Measurements from ENCODE around the gene DRC7. TPM values are rescaled to one million over a fixed set of nuclear protein-coding genes. Genes with fewer than 3 reads are reported as not detected.

The DRC7 gene
- total RNA-seq, 1 donor from 2014 or later = not detected

DNA sequence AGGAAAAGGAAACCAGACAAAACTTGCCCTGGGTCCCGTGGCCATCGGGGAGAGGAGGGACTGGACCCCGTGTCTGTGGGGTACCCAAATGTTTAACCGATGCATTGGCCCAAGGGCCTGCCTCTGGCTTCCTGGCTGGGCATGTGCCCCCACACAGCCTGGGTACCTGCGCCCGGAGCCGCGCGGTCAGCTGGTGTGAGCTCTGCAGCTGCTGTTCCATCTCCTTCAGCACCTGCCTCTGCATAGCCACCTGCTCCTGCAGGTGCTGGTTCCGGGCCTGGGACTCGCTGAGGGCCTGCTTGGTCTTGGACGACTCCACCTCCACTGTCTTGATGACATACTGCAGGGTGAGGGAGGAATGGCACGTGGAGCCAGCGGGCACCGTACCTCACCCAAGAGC is 75.8 kb downstream of the DRC7 start:
- Mint-ChIP-seq H3K36me3 (ENCODE audit: unreplicated experiment) (no peaks in the 10 kb centered on the region), H3K4me3 (ENCODE audit: unreplicated experiment) (no peak overlapping the region), H3K27ac (ENCODE audit: unreplicated experiment) (no peak overlapping the region), H3K27me3 (ENCODE audit: unreplicated experiment) (peaks cover 3% of the 10 kb centered on the region), H3K9me3 (ENCODE audit: unreplicated experiment) (peaks cover 1% of the 10 kb centered on the region), H3K4me1 (ENCODE audit: low read depth, unreplicated experiment) (peaks cover 2% of the 10 kb centered on the region)
- TF ChIP-seq, protein P1, sequence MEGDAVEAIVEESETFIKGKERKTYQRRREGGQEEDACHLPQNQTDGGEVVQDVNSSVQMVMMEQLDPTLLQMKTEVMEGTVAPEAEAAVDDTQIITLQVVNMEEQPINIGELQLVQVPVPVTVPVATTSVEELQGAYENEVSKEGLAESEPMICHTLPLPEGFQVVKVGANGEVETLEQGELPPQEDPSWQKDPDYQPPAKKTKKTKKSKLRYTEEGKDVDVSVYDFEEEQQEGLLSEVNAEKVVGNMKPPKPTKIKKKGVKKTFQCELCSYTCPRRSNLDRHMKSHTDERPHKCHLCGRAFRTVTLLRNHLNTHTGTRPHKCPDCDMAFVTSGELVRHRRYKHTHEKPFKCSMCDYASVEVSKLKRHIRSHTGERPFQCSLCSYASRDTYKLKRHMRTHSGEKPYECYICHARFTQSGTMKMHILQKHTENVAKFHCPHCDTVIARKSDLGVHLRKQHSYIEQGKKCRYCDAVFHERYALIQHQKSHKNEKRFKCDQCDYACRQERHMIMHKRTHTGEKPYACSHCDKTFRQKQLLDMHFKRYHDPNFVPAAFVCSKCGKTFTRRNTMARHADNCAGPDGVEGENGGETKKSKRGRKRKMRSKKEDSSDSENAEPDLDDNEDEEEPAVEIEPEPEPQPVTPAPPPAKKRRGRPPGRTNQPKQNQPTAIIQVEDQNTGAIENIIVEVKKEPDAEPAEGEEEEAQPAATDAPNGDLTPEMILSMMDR (IDR thresholded peaks at IDR 0.05; ENCODE audit: partially characterized antibody, unreplicated experiment) = no peak
- DNase-seq = no peak

DNA sequence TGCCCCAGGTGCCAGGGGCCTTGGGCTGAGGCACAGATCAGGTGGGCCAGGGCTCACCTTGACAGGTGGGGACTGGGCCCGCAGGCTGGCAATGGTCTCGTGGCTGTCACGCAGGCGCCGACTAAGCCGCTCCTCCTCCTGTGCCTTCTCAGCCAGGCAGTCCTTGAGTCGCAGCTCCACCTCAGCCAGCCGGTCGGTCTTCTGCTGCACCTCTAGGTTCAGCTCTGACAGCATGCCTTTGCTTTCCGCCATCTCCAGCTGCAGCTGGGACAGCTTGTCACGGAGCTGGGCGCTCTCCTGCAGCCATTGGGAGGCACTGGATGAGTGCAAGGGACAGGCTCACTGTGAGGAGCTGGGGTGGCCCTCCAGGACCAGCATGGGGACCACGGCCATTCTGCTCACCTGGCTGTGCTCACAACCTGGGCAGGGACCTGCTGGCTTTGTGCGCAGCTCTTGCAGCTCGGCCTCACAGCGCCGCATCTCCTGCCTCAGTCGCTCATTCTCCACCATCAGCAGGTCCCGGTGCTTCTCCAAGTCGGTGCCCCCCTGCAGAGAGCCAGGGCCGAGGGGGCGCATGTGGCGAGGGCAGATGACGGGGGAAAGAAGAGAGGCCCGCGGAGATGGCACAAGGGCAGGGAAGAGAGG is 76.7 kb downstream of the DRC7 start:
- peaks cover 2% of the 10 kb centered on the region for H3K4me1 Mint-ChIP-seq (ENCODE audit: low read depth, unreplicated experiment)
- no peak overlapping the region for H3K27ac Mint-ChIP-seq (ENCODE audit: unreplicated experiment)
- DNase-seq = no peak
- no peaks in the 10 kb centered on the region for H3K36me3 Mint-ChIP-seq (ENCODE audit: unreplicated experiment)
- peaks cover 1% of the 10 kb centered on the region for H3K9me3 Mint-ChIP-seq (ENCODE audit: unreplicated experiment)
- no peak overlapping the region for H3K4me3 Mint-ChIP-seq (ENCODE audit: unreplicated experiment)
- TF ChIP-seq, protein P1 (IDR thresholded peaks at IDR 0.05; ENCODE audit: partially characterized antibody, unreplicated experiment) = no peak
- H3K27me3 Mint-ChIP-seq (ENCODE audit: unreplicated experiment) = peaks cover 3% of the 10 kb centered on the region

DNA sequence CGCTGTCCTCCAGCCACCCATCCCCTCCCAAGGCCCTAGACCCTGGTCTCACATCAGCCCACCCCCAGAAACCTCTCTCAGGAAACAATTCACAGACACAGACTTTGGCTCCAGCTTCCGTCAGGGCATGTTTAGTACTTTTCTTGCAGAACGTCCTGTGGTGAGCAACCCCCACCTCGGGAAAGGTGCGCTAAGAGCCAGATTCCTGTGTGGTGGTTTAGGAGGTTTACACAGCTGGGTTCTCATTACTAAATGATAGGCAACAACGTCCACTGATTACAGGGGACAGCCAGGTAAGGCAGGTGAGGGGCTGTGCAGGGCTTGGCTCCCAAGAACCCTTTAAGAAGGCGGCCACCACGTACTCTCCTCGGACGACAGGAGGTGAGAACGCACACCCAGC is 78.4 kb downstream of the DRC7 start:
- Mint-ChIP-seq H3K9me3 (ENCODE audit: unreplicated experiment) (no peaks in the 10 kb centered on the region), H3K27ac (ENCODE audit: unreplicated experiment) (no peak overlapping the region), H3K27me3 (ENCODE audit: unreplicated experiment) (peaks cover 3% of the 10 kb centered on the region), H3K36me3 (ENCODE audit: unreplicated experiment) (no peaks in the 10 kb centered on the region), H3K4me1 (ENCODE audit: low read depth, unreplicated experiment) (peaks cover 2% of the 10 kb centered on the region), H3K4me3 (ENCODE audit: unreplicated experiment) (no peak overlapping the region)
- no peak for DNase-seq
- TF ChIP-seq, protein P1 (IDR thresholded peaks at IDR 0.05; ENCODE audit: partially characterized antibody, unreplicated experiment) = no peak

DNA sequence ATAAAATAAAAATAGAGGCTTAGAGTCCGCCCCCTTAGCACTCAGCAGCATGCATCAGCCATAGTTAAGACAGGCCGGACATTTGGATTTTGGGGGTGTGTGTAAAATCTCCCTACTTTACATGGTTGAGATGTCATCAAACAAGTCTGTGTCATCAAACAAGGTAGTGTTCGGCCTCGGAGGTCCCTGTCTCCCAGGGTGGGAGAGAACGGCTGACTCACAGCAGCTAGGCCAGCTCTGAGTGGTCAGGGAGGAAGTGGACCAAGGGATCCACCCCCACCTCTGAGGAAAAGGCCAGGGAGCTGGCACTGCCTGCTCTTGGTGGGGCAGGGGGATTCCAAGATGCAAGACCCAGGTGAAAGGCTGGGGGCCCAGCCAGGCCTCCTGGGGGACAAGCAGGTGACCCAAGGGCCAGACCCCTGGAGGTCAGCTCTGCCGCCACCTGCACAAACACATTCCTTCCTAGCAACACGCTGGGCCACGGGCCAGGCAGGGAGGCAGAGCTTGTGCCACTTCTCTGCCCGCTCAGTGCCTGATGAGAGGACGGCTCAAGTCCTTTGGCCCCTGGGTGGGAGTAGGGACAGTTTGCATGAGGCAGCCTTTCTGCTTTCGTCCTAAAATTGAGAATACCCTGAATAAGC is 79.2 kb downstream of the DRC7 start:
- TF ChIP-seq, protein P1 (IDR thresholded peaks at IDR 0.05; ENCODE audit: partially characterized antibody, unreplicated experiment) = no peak
- no peaks in the 10 kb centered on the region for H3K9me3 Mint-ChIP-seq (ENCODE audit: unreplicated experiment)
- H3K27ac Mint-ChIP-seq (ENCODE audit: unreplicated experiment) = no peak overlapping the region
- no peaks in the 10 kb centered on the region for H3K27me3 Mint-ChIP-seq (ENCODE audit: unreplicated experiment)
- H3K4me3 Mint-ChIP-seq (ENCODE audit: unreplicated experiment) = no peak overlapping the region
- DNase-seq = no peak
- H3K4me1 Mint-ChIP-seq (ENCODE audit: low read depth, unreplicated experiment) = peaks cover 2% of the 10 kb centered on the region
- no peaks in the 10 kb centered on the region for H3K36me3 Mint-ChIP-seq (ENCODE audit: unreplicated experiment)

DNA sequence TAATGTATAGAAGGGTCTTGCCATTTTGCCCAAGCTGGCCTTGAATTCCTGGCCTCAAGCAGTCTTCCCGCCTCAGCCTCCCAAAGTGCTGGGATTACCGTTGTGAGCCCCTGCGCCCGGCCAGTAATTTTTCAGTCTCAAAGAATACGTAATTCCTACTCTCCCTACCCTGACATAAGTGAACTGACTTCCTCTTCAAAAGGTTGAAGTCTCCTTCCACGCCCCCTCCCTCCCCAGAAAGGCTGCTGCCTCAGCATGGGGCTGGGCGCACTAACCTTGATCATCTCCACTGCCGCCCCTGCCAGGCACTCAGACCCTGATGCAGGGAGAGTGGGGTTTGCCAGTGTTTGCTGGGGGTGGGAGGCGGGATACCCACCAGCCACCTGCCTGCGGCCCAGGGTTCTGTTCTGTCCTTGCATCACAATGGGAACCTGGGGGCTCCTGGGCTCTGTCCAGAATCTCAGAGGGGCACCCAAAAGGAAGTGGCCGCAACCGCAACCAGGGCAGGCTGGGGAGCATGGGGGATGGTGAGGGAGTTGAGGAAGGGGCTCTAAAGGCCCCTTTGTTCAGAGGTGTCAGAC is 80.2 kb downstream of the DRC7 start:
- Mint-ChIP-seq H3K9me3 (ENCODE audit: unreplicated experiment) (no peaks in the 10 kb centered on the region), H3K4me3 (ENCODE audit: unreplicated experiment) (no peak overlapping the region), H3K27me3 (ENCODE audit: unreplicated experiment) (no peaks in the 10 kb centered on the region), H3K36me3 (ENCODE audit: unreplicated experiment) (no peaks in the 10 kb centered on the region), H3K4me1 (ENCODE audit: low read depth, unreplicated experiment) (peaks cover 2% of the 10 kb centered on the region), H3K27ac (ENCODE audit: unreplicated experiment) (no peak overlapping the region)
- DNase-seq = no peak
- TF ChIP-seq, protein P1 (IDR thresholded peaks at IDR 0.05; ENCODE audit: partially characterized antibody, unreplicated experiment) = no peak

Measured in glutamatergic neuron (in vitro differentiated cells).